Measurements from ENCODE around the gene EXOC6.

GRCh38 chr10:92844746-92845145 lies 3.6 kb upstream of the EXOC6 start:
- TF ChIP-seq CTCF (IDR thresholded peaks at IDR 0.05) (peak in 3 of 6 experiments; percentile 16 to 19 (median 19)), POLR2A (IDR thresholded peaks at IDR 0.05) (no peak)
